WTC11 (cell line): Measurements from ENCODE around the gene WDR81. TPM values are rescaled to one million over a fixed set of nuclear protein-coding genes. Genes with fewer than 3 reads are reported as not detected.

Experiments used
- ATAC-seq: fragments of 200-7000 bp; cut with Tn5 transposase; 2 replicates; pipeline ENCODE4 v1.10.0; 2021; ENCODE audit warnings: mild to moderate bottlenecking, moderate library complexity
- CTCF ChIA-PET: fragments of 300-600 bp; sonication (Branson Sonifier 250); formaldehyde crosslinking; loops from one replicate; lab custom pipeline; 2021; ENCODE audit warnings: antibody characterized with exemption; lab: Charles Lee
- POLR2A ChIA-PET: fragments of 350-600 bp; sonication (Branson Sonifier 250); formaldehyde crosslinking; loops from one replicate; lab custom pipeline; 2021; ENCODE audit warnings: antibody characterized with exemption; lab: Charles Lee
- DNase-seq: peaks from one replicate; pipeline ENCODE4 v3.0.0; 2021; ENCODE audit warnings: low spot score
- H3K27ac Mint-ChIP-seq: 2 replicates; pipeline ENCODE4 v1.8.0; 2021; ENCODE audit warnings: mixed read lengths
- H3K27me3 Mint-ChIP-seq: 2 replicates; pipeline ENCODE4 v1.8.0; 2021; ENCODE audit warnings: low read depth, mild to moderate bottlenecking, moderate library complexity, mixed read lengths
- H3K36me3 Mint-ChIP-seq: 2 replicates; pipeline ENCODE4 v1.8.0; 2021; ENCODE audit warnings: mixed read lengths
- H3K4me1 Mint-ChIP-seq: 2 replicates; pipeline ENCODE4 v1.8.0; 2022; ENCODE audit warnings: mixed read lengths
- H3K4me3 Mint-ChIP-seq: 2 replicates; pipeline ENCODE4 v1.8.0; 2021; ENCODE audit warnings: mild to moderate bottlenecking, moderate library complexity, mixed read lengths
- H3K9me3 Mint-ChIP-seq: 2 replicates; pipeline ENCODE4 v1.8.0; 2021; ENCODE audit warnings: mixed read lengths
- CREM ChIP-seq: sonication (generic); formaldehyde crosslinking; IDR thresholded peaks from 2 replicates; pipeline ENCODE4 v1.8.1; 2022; ENCODE audit warnings: mild to moderate bottlenecking, missing genetic modification reagents, moderate library complexity
- CTCF ChIP-seq: fragments of 200-600 bp; IDR thresholded peaks from 2 replicates; pipeline ENCODE4 v1.8.0; 2022; ENCODE audit warnings: antibody characterized with exemption
- GRHL2 ChIP-seq: fragments of 250-450 bp; sonication (Bioruptor Pico); IDR thresholded peaks from 2 replicates; pipeline ENCODE4 v1.8.0; 2022; ENCODE audit warnings: mild to moderate bottlenecking, moderate library complexity; ENCODE audit not compliant: insufficient replicate concordance, severe bottlenecking
- HMGXB4 ChIP-seq: sonication (generic); formaldehyde crosslinking; IDR thresholded peaks from 2 replicates; pipeline ENCODE4 v1.8.1; 2023; ENCODE audit warnings: mild to moderate bottlenecking, moderate library complexity, missing genetic modification reagents
- JAZF1 ChIP-seq: fragments of 250-450 bp; sonication (Bioruptor Pico); IDR thresholded peaks from 2 replicates; pipeline ENCODE4 v1.9.0; 2021; ENCODE audit warnings: moderate library complexity, mild to moderate bottlenecking, inconsistent platforms
- MXD4 ChIP-seq: fragments of 250-450 bp; sonication (Bioruptor Pico); IDR thresholded peaks from 2 replicates; pipeline ENCODE4 v1.8.0; 2021; ENCODE audit warnings: mild to moderate bottlenecking, moderate library complexity, borderline replicate concordance
- NR1H2 ChIP-seq: sonication (generic); formaldehyde crosslinking; IDR thresholded peaks from 2 replicates; pipeline ENCODE4 v1.9.0; 2021; ENCODE audit warnings: mild to moderate bottlenecking, moderate library complexity, missing genetic modification reagents
- NR2C2 ChIP-seq: sonication (generic); formaldehyde crosslinking; IDR thresholded peaks from 2 replicates; pipeline ENCODE4 v1.8.0; 2022; ENCODE audit warnings: mild to moderate bottlenecking, missing genetic modification reagents
- PRDM15 ChIP-seq: sonication (generic); formaldehyde crosslinking; IDR thresholded peaks from 2 replicates; pipeline ENCODE4 v1.8.0; 2022; ENCODE audit warnings: missing genetic modification reagents
- SMAD3 ChIP-seq: sonication (generic); formaldehyde crosslinking; IDR thresholded peaks from 2 replicates; pipeline ENCODE4 v1.8.0; 2022; ENCODE audit warnings: missing genetic modification reagents, mild to moderate bottlenecking, borderline replicate concordance
- ZNF263 ChIP-seq: sonication (generic); formaldehyde crosslinking; IDR thresholded peaks from 2 replicates; pipeline ENCODE4 v1.8.1; 2022; ENCODE audit warnings: low read depth, mild to moderate bottlenecking, moderate library complexity, missing genetic modification reagents
- ZNF281 ChIP-seq: sonication (generic); formaldehyde crosslinking; IDR thresholded peaks from 2 replicates; pipeline ENCODE4 v1.8.0; 2023; ENCODE audit warnings: mild to moderate bottlenecking, missing genetic modification reagents
- ZNF317 ChIP-seq: sonication (generic); formaldehyde crosslinking; IDR thresholded peaks from 2 replicates; pipeline ENCODE4 v1.8.1; 2023; ENCODE audit warnings: low read depth, mild to moderate bottlenecking, moderate library complexity, missing genetic modification reagents, borderline replicate concordance
- ZNF423 ChIP-seq: fragments of 250-450 bp; sonication (Bioruptor Pico); IDR thresholded peaks from 2 replicates; pipeline ENCODE4 v2.1.2; 2022; ENCODE audit warnings: mild to moderate bottlenecking, moderate library complexity
- ZNF532 ChIP-seq: fragments of 250-450 bp; sonication (Bioruptor Pico); IDR thresholded peaks from 2 replicates; pipeline ENCODE4 v1.9.0; 2021; ENCODE audit warnings: mild to moderate bottlenecking, borderline replicate concordance
- total RNA-seq: library from RNA; stranded (reverse); gene quantifications from 3 replicates; pipeline ENCODE4 v1.2.3, GENCODE V29; 2021

The WDR81 gene
- total RNA-seq, 1 experiment from 2014 or later, result 16.4 TPM

- no peak for TF ChIP-seq SMAD3
- no peak for TF ChIP-seq ZNF281 (CRISPR knock-in tag)
Observed at GRCh38 chr17:1754430-1755112, 30.1 kb downstream of the WDR81 start (continued).

- TF ChIP-seq ZNF423 (CRISPR knock-in tag) (no peak), HMGXB4 (CRISPR knock-in tag) (no peak), JAZF1 (CRISPR knock-in tag) (no peak), ZNF317 (CRISPR knock-in tag) (no peak), CTCF (no peak)
- TF ChIP-seq, all 79 proteins: peak for 0
- H3K36me3 Mint-ChIP-seq, result no peaks in the 10 kb centered on the region
- no peaks in the 10 kb centered on the region for H3K27me3 Mint-ChIP-seq
- ChIA-PET POLR2A (no interaction called here), CTCF (interaction anchor here (0.6 to 1.9 kb wide), 7 partner anchors 8 to 106 kb away, joined by 3 to 8 read pairs (median 5); partner anchors contain the start of gene RILP)
- no peaks in the 10 kb centered on the region for H3K9me3 Mint-ChIP-seq
- H3K4me3 Mint-ChIP-seq, result no peak overlapping the region
- peaks cover 10% of the 10 kb centered on the region for H3K4me1 Mint-ChIP-seq
- H3K27ac Mint-ChIP-seq, result no peak overlapping the region
- ATAC-seq, result no peak
- DNase-seq, result no peak
Observed at GRCh38 chr17:1755252-1755826, 30.8 kb downstream of the WDR81 start.

- no peak overlapping the region; the same call in 1 of the 2 replicates for H3K27ac Mint-ChIP-seq
- ATAC-seq, result no peak
- POLR2A ChIA-PET, result no interaction called here
- H3K27me3 Mint-ChIP-seq, result no peaks in the 10 kb centered on the region
- no peak for DNase-seq
- no peaks in the 10 kb centered on the region for H3K36me3 Mint-ChIP-seq
- H3K4me3 Mint-ChIP-seq, result no peak overlapping the region
- H3K9me3 Mint-ChIP-seq, result no peaks in the 10 kb centered on the region
- peaks cover 10% of the 10 kb centered on the region for H3K4me1 Mint-ChIP-seq
- CTCF ChIA-PET, result interaction anchor here (1.2 to 1.6 kb wide), 5 partner anchors 9 to 107 kb away, joined by 4 to 7 read pairs (median 5); partner anchors contain the start of gene RILP
- no peak for TF ChIP-seq ZNF263
- TF ChIP-seq ZNF532 (CRISPR knock-in tag), result no peak
- no peak for TF ChIP-seq MXD4 (CRISPR knock-in tag)
- no peak for TF ChIP-seq NR1H2 (CRISPR knock-in tag)
- no peak for TF ChIP-seq CREM
- TF ChIP-seq GRHL2, result no peak
- TF ChIP-seq NR2C2, result no peak
- no peak for TF ChIP-seq PRDM15 (CRISPR knock-in tag)
Observed at GRCh38 chr17:1755827-1756262, 31.3 kb downstream of the WDR81 start.
